Heart left ventricle (tissue), 16 donors: ENCODE results near the gene FAM163B. TPM values are rescaled to one million over a fixed set of nuclear protein-coding genes. Genes with fewer than 3 reads are reported as not detected.

ENCODE experiments used
- ATAC-seq, 4 donors: fragments of 200-7000 bp; cut with Tn5 transposase; one replicate each; pipeline ENCODE4 v1.9.1; 2020 to 2022; ENCODE audit warnings: moderate library complexity in 4 of 4, mild to moderate bottlenecking in 3 of 4, moderate number of reproducible peaks in 1 of 4
- DNase-seq, 5 donors: peaks; one replicate each; pipeline ENCODE4 v3.0.0-alpha.2; 2020
- H3K27ac ChIP-seq, 12 donors: fragments of 200-600 bp; sonication (generic) in 4 of 12; one replicate each; pipeline versions ENCODE4 v1.5.0 to v1.8.0; 2016 to 2022; ENCODE audit warnings: mild to moderate bottlenecking in 2 of 12
- H3K27me3 ChIP-seq, 9 donors: fragments of 200-600 bp; sonication (generic) in 2 of 9; one replicate each; pipeline versions ENCODE4 v1.5.1 to v1.8.0; 2016 to 2022; ENCODE audit warnings: mild to moderate bottlenecking in 3 of 9
- H3K36me3 ChIP-seq, 9 donors: fragments of 200-600 bp; sonication (generic) in 2 of 9; one replicate each; pipeline versions ENCODE4 v1.5.0 to v1.8.0; 2018 to 2022; ENCODE audit warnings: mild to moderate bottlenecking in 2 of 9
- H3K4me1 ChIP-seq, 12 donors: fragments of 200-600 bp; sonication (generic) in 4 of 12; one replicate each; pipeline versions ENCODE4 v1.5.0 to v1.8.0; 2016 to 2022; ENCODE audit warnings: mild to moderate bottlenecking in 3 of 12
- H3K4me3 ChIP-seq, 12 donors: fragments of 200-600 bp; sonication (generic) in 4 of 12; one replicate each; pipeline versions ENCODE4 v1.5.0 to v1.8.0; 2017 to 2022; ENCODE audit warnings: mild to moderate bottlenecking in 9 of 12, moderate library complexity in 4 of 12
- H3K9me3 ChIP-seq, 12 donors: fragments of 200-600 bp; sonication (generic) in 4 of 12; one replicate each; pipeline versions ENCODE4 v1.5.0 to v1.8.0; 2016 to 2022; ENCODE audit warnings: mild to moderate bottlenecking in 1 of 12
- CTCF ChIP-seq, 12 donors: fragments of 200-600 bp; sonication (generic) in 4 of 12; IDR thresholded peaks; one replicate each; pipeline versions ENCODE4 v1.5.0 to v1.8.0; 2018 to 2022; ENCODE audit warnings: antibody characterized with exemption in 12 of 12, mild to moderate bottlenecking in 5 of 12
- POLR2A ChIP-seq, 2 donors: fragments of 450-650 bp; IDR thresholded peaks; one replicate each; pipeline ENCODE4 v1.6.1; 2017; ENCODE audit warnings: antibody characterized with exemption in 2 of 2, mild to moderate bottlenecking in 2 of 2, moderate library complexity in 2 of 2
- WGBS, 4 donors: extraction: QIAGEN DNeasy Blood & Tissue Kit in 2 of 4; methylation state at CpG; one replicate each; pipeline versions ENCODE4 v1.1.5 to v1.1.7; 2013 to 2018; 5-methylcytosine and 5-hydroxymethylcytosine counted together
- intact Hi-C, 10 donors: fragments of 100-400 bp; cut with DNase I; formaldehyde crosslinking; loops; one replicate each; pipeline versions ENCODE4 v1.11.1 to v1.14.2; 2022
- polyA plus RNA-seq, 2 donors: library from polyadenylated mRNA; stranded (reverse); fragments of 200-250 nt; gene quantifications; one replicate each; pipeline ENCODE4 v1.2.3, GENCODE V29; 2013
- total RNA-seq, 9 donors: library from RNA; depleted of rRNA in 2 of 9; stranded (reverse); fragments of >200 nt in 2 of 9; fragmentation: NEBNext Ultra II Directional in 3 of 9; extraction: Animal tissue kit (Norgen Biotek cat#: 25700) in 3 of 9; gene quantifications; one replicate each; pipeline versions ENCODE4 v1.1.0 to v1.2.4, GENCODE V29; 2016 to 2023
- donor health status: ischemic (EF 13 %, LVEDD 7.1; RV severe dilation, severe dysfunction).
- donor health status: healthy with polysubstance abuse.
- donor health status: DM: no; HTN: yes; CAD: no.
- donor health status: DM: no; HTN: no; CAD: no.
- donor health status: ischemic (EF 25% LVEDD 6.9; RV normal size, moderate dysfunction).
- donor health status: ischemic (EF 25% LVEDD 5.7; RV mildly dilated, moderate dysfunction).
- donor health status: healthy.
- donor health status: DM: yes; HTN: yes; CAD: no.
- donor health status: ischemic (EF 35%, LVEDD 5.7; RV mildly dilated, moderate dysfunction).
- donor health status: nonischemic (EF 11% LVEDD 7.7; RV severe dilation, severe dysfunction).
- donor health status: DM: yes; HTN: yes; CAD: no.
- donor health status: PGD.
- donor health status: ischemic (EF 29% LVEDD 5.4; RV normal size, mild dysfunction).
- donor health status: nonischemic (EF 23%, LVEDD 6.1; RV moderate dilation, normal function).

Gene FAM163B
- total and polyA plus RNA-seq, 11 donors = 0.08 TPM; not detected in 10

GRCh38 chr9:133595910-133596309 lies 13.3 kb downstream of the FAM163B start:
- Histone ChIP-seq H3K4me1 (no peaks in the 10 kb centered on the region), H3K4me3 (no peak overlapping the region), H3K9me3 (peaks cover 0 to 25% (median 19%) of the 10 kb centered on the region in 12 donors), H3K27ac (no peak overlapping the region), H3K27me3 (peaks cover 0 to 6% (median 0%) of the 10 kb centered on the region in 9 donors), H3K36me3 (no peaks in the 10 kb centered on the region)
- intact Hi-C loops = no loop called here
- DNase-seq (no peak), ATAC-seq (no peak)
- TF ChIP-seq POLR2A (IDR thresholded peaks at IDR 0.05) (no peak), CTCF (IDR thresholded peaks at IDR 0.05) (no peak)
- WGBS, 4 donors = 79 to 94% (median 85%) methylated on average over 6 to 8 of the region's 8 CpGs

GRCh38 chr9:133594310-133594709 lies 14.9 kb downstream of the FAM163B start:
- no peak overlapping the region for H3K4me3 ChIP-seq
- peaks cover 0 to 6% (median 0%) of the 10 kb centered on the region in 9 donors for H3K27me3 ChIP-seq
- H3K9me3 ChIP-seq = peaks cover 0 to 25% (median 19%) of the 10 kb centered on the region in 12 donors
- no peaks in the 10 kb centered on the region for H3K36me3 ChIP-seq
- no peaks in the 10 kb centered on the region for H3K4me1 ChIP-seq
- DNase-seq (no peak), ATAC-seq (no peak)
- intact Hi-C loops = loop anchor here in 1 of 10 donors (5.0 kb wide), 1 partner anchor 133 kb away; no protein-coding TSS in a partner anchor
- WGBS, 4 donors = 86 to 99% (median 92%) methylated on average over 2 of the region's 2 CpGs
- no peak overlapping the region for H3K27ac ChIP-seq
- TF ChIP-seq CTCF (IDR thresholded peaks at IDR 0.05) (no peak), POLR2A (IDR thresholded peaks at IDR 0.05) (no peak)

GRCh38 chr9:133593587-133594253 lies 15.5 kb downstream of the FAM163B start:
- intact Hi-C loops = loop anchor here in 1 of 10 donors (5.0 kb wide), 1 partner anchor 134 kb away; no protein-coding TSS in a partner anchor
- Histone ChIP-seq H3K36me3 (no peaks in the 10 kb centered on the region), H3K4me3 (no peak overlapping the region), H3K4me1 (no peaks in the 10 kb centered on the region), H3K9me3 (peaks cover 0 to 24% (median 19%) of the 10 kb centered on the region in 12 donors), H3K27ac (no peak overlapping the region), H3K27me3 (peaks cover 0 to 6% (median 0%) of the 10 kb centered on the region in 9 donors)
- DNase-seq (peak in 1 of 5 donors; percentile 31), ATAC-seq (no peak)
- TF ChIP-seq POLR2A (IDR thresholded peaks at IDR 0.05) (no peak), CTCF (IDR thresholded peaks at IDR 0.05) (no peak)
- WGBS, 4 donors = 78 to 81% (median 79%) methylated on average over 15 of the region's 15 CpGs

GRCh38 chr9:133592731-133593409 lies 16.3 kb downstream of the FAM163B start:
- H3K9me3 ChIP-seq = peaks cover 0 to 16% (median 15%) of the 10 kb centered on the region in 12 donors
- DNase-seq = peak in 2 of 5 donors; percentile 18 to 47
- no peaks in the 10 kb centered on the region for H3K4me1 ChIP-seq
- H3K4me3 ChIP-seq = no peak overlapping the region
- no peak for TF ChIP-seq POLR2A (IDR thresholded peaks at IDR 0.05)
- TF ChIP-seq CTCF (IDR thresholded peaks at IDR 0.05) = no peak
- WGBS, 4 donors = 78 to 87% (median 82%) methylated on average over 17 of the region's 17 CpGs
- H3K27me3 ChIP-seq = peaks cover 0 to 6% (median 0%) of the 10 kb centered on the region in 9 donors
- H3K27ac ChIP-seq = no peak overlapping the region
- no peak for ATAC-seq
- H3K36me3 ChIP-seq = no peaks in the 10 kb centered on the region
- intact Hi-C loops = loop anchor here in 1 of 10 donors (5.0 kb wide), 1 partner anchor 134 kb away; no protein-coding TSS in a partner anchor
